Measurements from ENCODE around the gene MAP1LC3A. TPM values are rescaled to one million over a fixed set of nuclear protein-coding genes. Genes with fewer than 3 reads are reported as not detected.

The MAP1LC3A gene
- total RNA-seq, 1 donor from 2014 or later: 17.5 TPM

DNA sequence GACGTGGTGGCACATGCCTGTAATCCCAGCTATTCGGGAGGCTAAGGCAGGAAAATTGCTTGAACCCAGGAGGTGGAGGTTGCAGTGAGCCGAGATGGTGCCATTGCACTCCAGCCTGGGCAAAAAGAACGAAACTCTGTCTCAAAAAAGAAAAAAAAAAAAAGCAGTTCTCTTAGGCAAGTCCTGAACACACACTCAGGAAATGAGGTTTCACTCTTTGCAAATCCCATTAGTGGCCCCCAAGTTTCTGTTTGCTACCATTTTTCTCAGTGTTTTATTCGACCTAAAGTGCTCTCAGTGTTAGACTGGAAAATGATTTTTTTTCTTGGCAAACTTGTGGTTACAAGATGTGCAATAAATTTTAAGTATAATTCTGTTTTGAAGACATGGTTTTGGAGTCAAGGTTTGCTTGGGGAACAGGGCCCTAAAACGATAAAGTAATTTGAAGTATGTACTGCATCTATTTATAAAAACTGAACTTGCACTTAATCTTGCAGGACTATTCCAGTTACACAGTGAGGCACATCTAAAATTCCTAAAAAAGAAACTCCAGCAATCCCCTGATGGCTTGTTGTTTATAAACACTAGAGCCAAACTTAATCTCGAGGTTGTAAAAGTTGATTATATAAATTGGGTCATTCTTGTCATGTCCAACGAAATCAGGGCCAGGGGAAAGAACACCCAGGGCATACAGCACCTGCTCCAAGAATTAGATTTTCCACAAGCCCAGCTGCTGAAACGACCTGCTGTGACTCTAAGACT lies 42.6 kb downstream of the MAP1LC3A start:
- Mint-ChIP-seq H3K4me3 (no peak overlapping the region), H3K4me1 (no peaks in the 10 kb centered on the region), H3K36me3 (ENCODE audit: low read depth) (no peaks in the 10 kb centered on the region), H3K27ac (ENCODE audit: unreplicated experiment) (no peak overlapping the region), H3K27me3 (ENCODE audit: low read depth) (no peaks in the 10 kb centered on the region), H3K9me3 (no peaks in the 10 kb centered on the region)
- no peak for DNase-seq (ENCODE audit: low read depth, low spot score)
- no peak for TF ChIP-seq CTCF (conservative IDR thresholded peaks at IDR 0.05)

DNA sequence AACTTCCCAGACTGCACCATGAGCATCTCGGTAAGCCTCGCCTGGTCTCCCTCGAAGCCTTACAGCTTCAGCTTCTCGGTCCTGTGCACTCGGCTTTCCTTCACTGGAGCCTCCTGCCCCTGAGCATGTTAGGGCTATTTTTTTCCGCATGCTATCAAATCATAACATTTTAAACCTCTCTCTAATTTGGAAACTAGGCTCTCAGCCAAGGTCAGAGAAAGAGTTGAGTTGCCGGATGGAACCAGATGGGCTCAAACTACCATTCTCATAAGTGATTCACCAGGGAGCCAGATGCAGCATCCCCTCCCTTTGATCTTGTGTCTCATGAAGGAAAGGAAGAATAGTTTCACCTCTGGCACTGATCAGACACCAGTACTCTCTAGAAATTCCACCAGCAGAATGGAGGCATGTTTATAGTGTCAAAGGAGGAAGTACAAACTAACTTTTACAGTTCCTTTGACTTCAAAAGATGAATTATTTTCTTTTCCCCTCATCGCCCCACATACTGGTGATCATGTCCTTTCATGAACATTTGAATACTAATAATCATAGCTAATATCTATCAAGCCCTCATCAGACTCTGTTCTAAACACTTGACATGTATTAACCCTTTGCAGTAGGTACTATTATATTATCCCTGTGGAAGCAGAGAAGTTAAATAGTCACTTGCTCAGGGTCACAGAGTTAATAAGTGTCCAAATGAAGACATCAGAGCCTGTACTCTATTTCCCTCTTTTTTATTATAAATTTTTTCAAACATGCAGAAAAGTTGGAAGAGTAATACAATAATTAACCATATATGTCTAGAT lies 46.7 kb downstream of the MAP1LC3A start:
- Mint-ChIP-seq H3K9me3 (no peaks in the 10 kb centered on the region), H3K4me1 (no peaks in the 10 kb centered on the region), H3K4me3 (no peak overlapping the region), H3K36me3 (ENCODE audit: low read depth) (peaks cover 3% of the 10 kb centered on the region), H3K27ac (ENCODE audit: unreplicated experiment) (no peak overlapping the region), H3K27me3 (ENCODE audit: low read depth) (no peaks in the 10 kb centered on the region)
- no peak for DNase-seq (ENCODE audit: low read depth, low spot score)
- TF ChIP-seq CTCF (conservative IDR thresholded peaks at IDR 0.05): no peak

- H3K27me3 Mint-ChIP-seq (ENCODE audit: low read depth): no peaks in the 10 kb centered on the region
- no peaks in the 10 kb centered on the region for H3K4me1 Mint-ChIP-seq
- no peaks in the 10 kb centered on the region for H3K9me3 Mint-ChIP-seq
- no peak for DNase-seq (ENCODE audit: low read depth, low spot score)
- H3K27ac Mint-ChIP-seq (ENCODE audit: unreplicated experiment): peak overlapping the region; percentile 67
- H3K36me3 Mint-ChIP-seq (ENCODE audit: low read depth): peaks cover 9% of the 10 kb centered on the region
- no peak for TF ChIP-seq CTCF (conservative IDR thresholded peaks at IDR 0.05)
- H3K4me3 Mint-ChIP-seq: no peak overlapping the region
These were observed 48.5 kb downstream of the MAP1LC3A start for GRCh38 chr20:34607066-34607465.

Other genes with a start within 250 kb of the MAP1LC3A start
- 68.6 and 69.3 TPM in 2 replicates for gene ITCH, start 195.4 kb upstream of the MAP1LC3A start, total RNA-seq
- 151 and 165 TPM in 2 replicates for gene DYNLRB1, start 42.3 kb upstream of the MAP1LC3A start, total RNA-seq
- 54.9 and 55.5 TPM in 2 replicates for gene PIGU, start 118.4 kb downstream of the MAP1LC3A start, total RNA-seq
- 17.1 and 17.2 TPM in 2 replicates for gene TP53INP2, start 145.6 kb downstream of the MAP1LC3A start, total RNA-seq